ENCODE measurements around the gene TAP2.

DNA sequence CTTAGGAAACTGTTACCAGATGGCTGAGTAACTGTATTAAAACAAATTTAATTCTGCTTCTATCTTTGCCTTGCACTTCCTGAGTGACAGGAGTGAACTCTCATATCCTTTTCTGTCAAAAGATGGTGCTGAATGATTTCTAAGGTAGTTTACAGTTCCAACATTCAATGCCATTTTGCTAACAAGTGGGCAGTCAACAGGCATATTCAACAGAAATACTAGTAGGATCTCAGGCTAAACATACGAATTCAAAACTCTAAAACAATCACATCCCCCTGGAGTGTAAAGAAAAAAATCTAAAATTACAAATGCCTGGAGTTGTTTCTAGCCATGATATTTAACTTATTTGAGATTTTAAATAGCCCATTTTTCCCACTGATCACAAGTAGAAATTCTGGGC, 22.1 kb upstream of the TAP2 start:
- TF ChIP-seq ZBTB44 (CRISPR knock-in tag; IDR thresholded peaks at IDR 0.05) (no peak), ZNF720 (CRISPR knock-in tag; IDR thresholded peaks at IDR 0.05) (no peak)
- TF ChIP-seq, protein P1, sequence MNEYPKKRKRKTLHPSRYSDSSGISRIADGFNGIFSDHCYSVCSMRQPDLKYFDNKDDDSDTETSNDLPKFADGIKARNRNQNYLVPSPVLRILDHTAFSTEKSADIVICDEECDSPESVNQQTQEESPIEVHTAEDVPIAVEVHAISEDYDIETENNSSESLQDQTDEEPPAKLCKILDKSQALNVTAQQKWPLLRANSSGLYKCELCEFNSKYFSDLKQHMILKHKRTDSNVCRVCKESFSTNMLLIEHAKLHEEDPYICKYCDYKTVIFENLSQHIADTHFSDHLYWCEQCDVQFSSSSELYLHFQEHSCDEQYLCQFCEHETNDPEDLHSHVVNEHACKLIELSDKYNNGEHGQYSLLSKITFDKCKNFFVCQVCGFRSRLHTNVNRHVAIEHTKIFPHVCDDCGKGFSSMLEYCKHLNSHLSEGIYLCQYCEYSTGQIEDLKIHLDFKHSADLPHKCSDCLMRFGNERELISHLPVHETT (CRISPR knock-in tag; conservative IDR thresholded peaks at IDR 0.05): no peak
